Common myeloid progenitor, CD34-positive (primary cell): ENCODE measurements around the gene FMO5.

Source experiments
- CTCF ChIA-PET: fragments of 350-600 bp; sonication (Branson Sonifier 250); formaldehyde crosslinking; loops from one replicate; lab custom pipeline; 2021; ENCODE audit warnings: antibody characterized with exemption; lab: Charles Lee
- POLR2A ChIA-PET: fragments of 350-600 bp; sonication (Branson Sonifier 250); formaldehyde crosslinking; loops from one replicate; lab custom pipeline; 2021; ENCODE audit warnings: antibody characterized with exemption; lab: Charles Lee
- DNase-seq, 3 donors: peaks; one replicate each; pipeline versions ENCODE4 v3.0.0 to v3.0.0-alpha.2; 2013
- H3K27ac ChIP-seq, 2 experiments: 1 replicate in 1 of 2; 2 replicates in 1 of 2; pipeline ENCODE4 v1.7.0; 2013; ENCODE audit warnings: inconsistent platforms in 2 of 2, low read length in 2 of 2, mild to moderate bottlenecking in 2 of 2, low read depth in 1 of 2, moderate library complexity in 1 of 2; ENCODE audit not compliant: severe bottlenecking in 2 of 2, insufficient read depth in 1 of 2, poor library complexity in 1 of 2
- H3K27me3 ChIP-seq, 5 experiments: replicated peaks in 2 of 5; 1 replicate in 3 of 5; 2 replicates in 2 of 5; pipeline versions ENCODE4 v1.6.1 to v1.7.0; 2013; ENCODE audit warnings: low read length in 4 of 5, mild to moderate bottlenecking in 2 of 5, moderate library complexity in 2 of 5, inconsistent platforms in 1 of 5; ENCODE audit not compliant: insufficient read depth in 5 of 5, control insufficient read depth in 4 of 5
- H3K36me3 ChIP-seq, 4 experiments: 1 replicate in 2 of 4; 2 replicates in 2 of 4; pipeline versions ENCODE4 v1.6.1 to v1.7.0; 2013; ENCODE audit warnings: low read length in 3 of 4, control low read depth in 1 of 4, mild to moderate bottlenecking in 1 of 4; ENCODE audit not compliant: control insufficient read depth in 4 of 4, insufficient read depth in 4 of 4
- H3K4me1 ChIP-seq, 4 experiments: 1 replicate in 3 of 4; 2 replicates in 1 of 4; pipeline versions ENCODE4 v1.6.1 to v1.7.1; 2013; ENCODE audit warnings: low read length in 3 of 4, mild to moderate bottlenecking in 3 of 4, control low read depth in 1 of 4, inconsistent platforms in 1 of 4, moderate library complexity in 1 of 4; ENCODE audit not compliant: control insufficient read depth in 4 of 4, insufficient read depth in 4 of 4; ENCODE audit errors: control extremely low read depth in 1 of 4
- H3K4me3 ChIP-seq, 7 experiments: 1 replicate in 4 of 7; 2 replicates in 3 of 7; pipeline versions ENCODE4 v1.5.1 to v1.7.0; 2013; ENCODE audit warnings: mild to moderate bottlenecking in 7 of 7, low read length in 6 of 7, moderate library complexity in 6 of 7, inconsistent platforms in 2 of 7, low read depth in 2 of 7, control low read depth in 1 of 7; ENCODE audit not compliant: insufficient read depth in 4 of 7, control insufficient read depth in 1 of 7; ENCODE audit errors: extremely low read depth in 1 of 7
- H3K9me3 ChIP-seq, 5 experiments: 1 replicate in 4 of 5; 2 replicates in 1 of 5; pipeline versions ENCODE4 v1.6.1 to v1.7.1; 2013; ENCODE audit warnings: low read length in 4 of 5, mild to moderate bottlenecking in 2 of 5, inconsistent platforms in 1 of 5, low read depth in 1 of 5, moderate library complexity in 1 of 5; ENCODE audit not compliant: control insufficient read depth in 4 of 5, insufficient read depth in 2 of 5; ENCODE audit errors: control extremely low read depth in 1 of 5
- WGBS: methylation state at CpG from one replicate; pipeline ENCODE4 v1.1.5; 2013; ENCODE audit not compliant: insufficient coverage; 5-methylcytosine and 5-hydroxymethylcytosine counted together

Gene FMO5

DNA sequence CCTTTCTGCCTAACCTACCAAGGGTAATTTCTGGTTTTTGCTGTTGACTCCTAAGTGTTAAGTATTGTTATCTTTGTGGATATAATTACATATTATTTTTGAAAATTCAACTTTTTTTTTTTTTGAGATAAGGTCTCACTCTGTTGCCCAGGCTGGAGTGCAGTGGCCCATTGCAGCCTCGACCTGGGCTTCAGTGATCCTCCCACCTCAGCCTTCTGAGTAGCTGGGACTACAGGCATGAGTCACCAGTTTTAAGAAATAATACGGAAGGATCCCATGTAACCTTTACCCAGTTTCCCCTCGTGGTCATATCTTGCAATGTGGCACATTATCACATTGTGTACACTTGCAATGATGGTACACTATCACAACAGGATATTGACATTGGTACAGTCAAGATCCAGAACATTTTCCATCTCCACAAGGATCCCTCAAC is 20.5 kb upstream of the FMO5 start:
- peak in 2 of 3 donors; percentile 28 to 51 for DNase-seq
- CTCF ChIA-PET, result interaction anchor here (1.0 kb wide), 1 partner anchor 10 kb away, joined by 3 read pairs; no protein-coding TSS in a partner anchor
- POLR2A ChIA-PET, result no interaction called here
- 76% methylated on average over 3 of the region's 3 CpGs for WGBS
- Histone ChIP-seq H3K9me3 (no peaks in the 10 kb centered on the region), H3K27ac (no peak overlapping the region), H3K27me3 (no peaks in the 10 kb centered on the region), H3K4me3 (peak overlapping the region in 1 of 7 experiments; percentile 32), H3K4me1 (peaks cover 16 to 56% (median 37%) of the 10 kb centered on the region in 4 experiments), H3K36me3 (peaks cover 0 to 8% (median 0%) of the 10 kb centered on the region in 4 experiments)

DNA sequence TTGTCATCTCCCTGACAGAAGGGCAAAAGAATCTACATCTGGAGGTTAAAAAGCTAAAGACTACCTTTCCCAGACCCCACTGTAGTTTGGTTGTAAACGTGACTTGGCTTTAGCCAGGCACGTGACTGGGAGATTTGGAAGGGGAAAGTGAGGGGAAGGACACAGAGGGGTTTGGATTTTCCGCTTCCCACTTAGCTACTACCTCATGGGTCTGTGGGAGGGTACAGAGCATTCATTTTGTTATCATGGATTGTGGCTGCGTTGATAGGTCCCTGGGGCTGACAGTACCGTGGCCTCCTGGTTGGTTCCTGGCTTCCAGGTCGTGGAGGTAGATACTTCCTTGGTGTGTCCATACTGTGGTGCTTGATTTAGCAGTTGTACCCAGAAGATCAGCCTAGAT is 20.0 kb upstream of the FMO5 start:
- WGBS, result 94% methylated on average over 5 of the region's 6 CpGs
- DNase-seq, result no peak
- Histone ChIP-seq H3K27me3 (no peaks in the 10 kb centered on the region), H3K27ac (no peak overlapping the region), H3K4me1 (peaks cover 16 to 52% (median 35%) of the 10 kb centered on the region in 4 experiments), H3K36me3 (peaks cover 0 to 8% (median 0%) of the 10 kb centered on the region in 4 experiments), H3K4me3 (peak overlapping the region in 3 of 7 experiments; percentile 1 to 32 (median 19)), H3K9me3 (no peaks in the 10 kb centered on the region)
- ChIA-PET CTCF (interaction anchor here (1.0 to 1.3 kb wide), 2 partner anchors 9 to 72 kb away, joined by 3 to 4 read pairs; no protein-coding TSS in a partner anchor), POLR2A (no interaction called here)

- H3K9me3 ChIP-seq, result no peaks in the 10 kb centered on the region
- DNase-seq, result no peak
These were observed 18.7 kb upstream of the FMO5 start for GRCh38 chr1:147243841-147244240.

GRCh38 chr1:147243228-147243685 is 18.1 kb upstream of the FMO5 start:
- CTCF ChIA-PET, result interaction anchor here (0.9 to 1.7 kb wide), 10 partner anchors 10 to 72 kb away, joined by 3 to 6 read pairs (median 4); no protein-coding TSS in a partner anchor
- WGBS, result 0% methylated on average over 14 of the region's 30 CpGs
- Histone ChIP-seq H3K9me3 (no peaks in the 10 kb centered on the region), H3K27me3 (no peaks in the 10 kb centered on the region), H3K36me3 (peaks cover 0 to 8% (median 0%) of the 10 kb centered on the region in 4 experiments), H3K4me3 (peak overlapping the region; percentile 68 to 95 (median 86)), H3K4me1 (peaks cover 16 to 50% (median 34%) of the 10 kb centered on the region in 4 experiments), H3K27ac (peak overlapping the region; percentile 69 to 87)
- POLR2A ChIA-PET, result interaction anchor here (1.4 kb wide), 1 partner anchor 18 kb away, joined by 4 read pairs; the partner anchor contains the start of gene FMO5
- peak in 1 of 3 donors; percentile 34 for DNase-seq

More at GRCh38 chr1:147243841-147244240, 18.7 kb upstream of the FMO5 start:
- CTCF ChIA-PET, result interaction anchor here (0.6 to 1.7 kb wide), 11 partner anchors 9 to 73 kb away, joined by 3 to 6 read pairs (median 4); no protein-coding TSS in a partner anchor
- H3K4me3 ChIP-seq, result peak overlapping the region in 6 of 7 experiments; percentile 68 to 95 (median 88)
- H3K4me1 ChIP-seq, result peaks cover 16 to 50% (median 34%) of the 10 kb centered on the region in 4 experiments
- POLR2A ChIA-PET, result no interaction called here
- no peaks in the 10 kb centered on the region for H3K27me3 ChIP-seq
- H3K36me3 ChIP-seq, result peaks cover 0 to 8% (median 0%) of the 10 kb centered on the region in 4 experiments
- WGBS, result 0% methylated on average over 3 of the region's 4 CpGs
- peak overlapping the region in 1 of 2 experiments; percentile 87 for H3K27ac ChIP-seq

DNA sequence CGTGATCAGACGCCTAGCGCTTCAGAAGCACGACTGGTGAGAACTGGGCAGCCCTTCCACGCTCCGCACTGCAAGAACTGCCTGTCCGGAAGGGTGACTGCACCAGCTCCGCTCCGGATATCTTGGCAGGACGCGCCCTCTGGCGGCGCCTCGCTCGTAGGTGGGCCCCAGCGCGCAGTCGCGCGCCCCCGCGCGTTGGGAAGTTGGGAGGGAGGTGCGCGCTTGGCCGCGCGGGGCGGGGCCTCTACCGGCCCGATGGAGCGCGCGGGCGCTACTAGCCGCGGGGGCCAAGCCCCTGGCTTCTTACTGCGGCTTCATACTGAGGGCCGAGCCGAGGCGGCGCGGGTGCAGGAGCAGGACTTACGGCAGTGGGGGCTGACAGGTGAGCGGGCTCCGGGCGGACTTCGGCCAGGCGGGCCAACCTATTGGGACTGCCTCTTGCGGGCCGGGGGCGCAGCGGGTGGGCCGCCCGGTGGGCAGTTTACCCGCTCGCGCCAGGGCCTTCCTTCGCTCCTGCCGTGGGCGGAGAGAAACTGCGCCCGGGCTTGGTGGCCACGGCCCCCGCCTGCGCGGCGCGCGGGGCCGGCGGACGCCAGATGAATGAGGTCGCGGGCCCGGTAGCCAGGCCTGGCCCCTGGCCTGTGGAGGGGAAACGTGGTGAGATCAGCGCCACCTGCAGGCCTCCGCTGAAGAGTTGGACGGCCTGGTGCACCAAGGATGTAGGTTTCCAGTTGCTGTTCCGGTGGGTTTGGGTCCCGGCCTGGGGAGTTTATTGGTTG is 17.5 kb upstream of the FMO5 start, which contains the start of gene CHD1L:
Gene CHD1L (plus strand): TSS at position 236 of the 779 bp plus-strand sequence. CDS start 20 bp downstream, at position 256.
- peak within 1 kb of the TSS; percentile 68 to 95 (median 86) for H3K4me3 ChIP-seq
- H3K9me3 ChIP-seq, result no peaks in the 10 kb centered on the region
- no peaks in the 10 kb centered on the region for H3K27me3 ChIP-seq
- peak within 1 kb of the TSS; percentile 69 to 87 for H3K27ac ChIP-seq
- peaks cover 0 to 8% (median 0%) of the 10 kb centered on the region in 4 experiments for H3K36me3 ChIP-seq
- peaks cover 16 to 47% (median 31%) of the 10 kb centered on the region in 4 experiments for H3K4me1 ChIP-seq
- DNase-seq, result peak; percentile 97 to 98 (median 98)
- POLR2A ChIA-PET, result interaction anchor here (0.7 to 1.5 kb wide), 4 partner anchors 17 to 74 kb away, joined by 3 to 5 read pairs (median 4); partner anchors contain the start of genes FMO5 and PRKAB2
- CTCF ChIA-PET, result interaction anchor here (0.6 to 1.8 kb wide), 20 partner anchors 11 to 87 kb away, joined by 3 to 11 read pairs (median 4); no protein-coding TSS in a partner anchor
- WGBS, result 0% methylated on average over 74 of the region's 82 CpGs

GRCh38 chr1:147241934-147242448 is 16.9 kb upstream of the FMO5 start:
- Histone ChIP-seq H3K27me3 (no peaks in the 10 kb centered on the region), H3K4me1 (peaks cover 11 to 40% (median 25%) of the 10 kb centered on the region in 4 experiments), H3K4me3 (peak overlapping the region in 6 of 7 experiments; percentile 62 to 95 (median 88)), H3K27ac (peak overlapping the region in 1 of 2 experiments; percentile 87), H3K9me3 (peaks cover 0 to 1% (median 0%) of the 10 kb centered on the region in 5 experiments), H3K36me3 (peaks cover 0 to 8% (median 0%) of the 10 kb centered on the region in 4 experiments)
- DNase-seq, result peak; percentile 54 to 84 (median 82)
- WGBS, result 3% methylated on average over 8 of the region's 9 CpGs
- ChIA-PET POLR2A (interaction anchor here (0.7 to 1.5 kb wide), 4 partner anchors 17 to 73 kb away, joined by 3 to 5 read pairs (median 4); partner anchors contain the start of genes FMO5 and PRKAB2), CTCF (interaction anchor here (0.6 to 1.8 kb wide), 13 partner anchors 15 to 87 kb away, joined by 3 to 11 read pairs (median 4); partner anchors contain the start of gene FMO5)
